ENCODE data around the gene POLR1D. TPM values are rescaled to one million over a fixed set of nuclear protein-coding genes. Genes with fewer than 3 reads are reported as not detected.

Gene POLR1D
- total RNA-seq, 1 experiment from 2014 or later, result 198 TPM

DNA sequence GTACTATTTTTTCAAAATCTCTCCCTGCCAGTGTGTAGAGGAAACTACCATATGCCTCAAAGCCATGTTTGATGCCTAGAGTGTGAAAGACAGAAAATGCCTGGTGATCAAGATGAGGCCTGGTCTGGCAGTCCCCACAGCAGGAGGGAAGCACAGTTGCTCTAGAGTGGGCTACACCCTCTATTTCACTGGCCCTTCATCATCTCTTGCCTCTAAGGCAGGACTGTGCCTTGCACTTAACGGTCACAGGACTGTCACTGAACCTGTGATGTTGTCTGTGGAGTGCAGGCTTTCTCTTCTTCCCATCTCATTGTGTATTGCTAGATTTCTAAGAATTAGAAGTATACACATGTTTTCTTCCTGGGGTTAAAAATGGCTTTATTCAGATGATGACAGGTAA, 16.3 kb downstream of the POLR1D start (continued):
- TF ChIP-seq, protein P1, sequence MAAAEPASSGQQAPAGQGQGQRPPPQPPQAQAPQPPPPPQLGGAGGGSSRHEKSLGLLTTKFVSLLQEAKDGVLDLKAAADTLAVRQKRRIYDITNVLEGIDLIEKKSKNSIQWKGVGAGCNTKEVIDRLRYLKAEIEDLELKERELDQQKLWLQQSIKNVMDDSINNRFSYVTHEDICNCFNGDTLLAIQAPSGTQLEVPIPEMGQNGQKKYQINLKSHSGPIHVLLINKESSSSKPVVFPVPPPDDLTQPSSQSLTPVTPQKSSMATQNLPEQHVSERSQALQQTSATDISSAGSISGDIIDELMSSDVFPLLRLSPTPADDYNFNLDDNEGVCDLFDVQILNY (CRISPR knock-in tag; IDR thresholded peaks at IDR 0.05), result no peak
- no peak for TF ChIP-seq JUN (CRISPR knock-in tag; IDR thresholded peaks at IDR 0.05)
- TF ChIP-seq EMX1 (CRISPR knock-in tag; IDR thresholded peaks at IDR 0.05), result no peak
- TF ChIP-seq, protein P2, sequence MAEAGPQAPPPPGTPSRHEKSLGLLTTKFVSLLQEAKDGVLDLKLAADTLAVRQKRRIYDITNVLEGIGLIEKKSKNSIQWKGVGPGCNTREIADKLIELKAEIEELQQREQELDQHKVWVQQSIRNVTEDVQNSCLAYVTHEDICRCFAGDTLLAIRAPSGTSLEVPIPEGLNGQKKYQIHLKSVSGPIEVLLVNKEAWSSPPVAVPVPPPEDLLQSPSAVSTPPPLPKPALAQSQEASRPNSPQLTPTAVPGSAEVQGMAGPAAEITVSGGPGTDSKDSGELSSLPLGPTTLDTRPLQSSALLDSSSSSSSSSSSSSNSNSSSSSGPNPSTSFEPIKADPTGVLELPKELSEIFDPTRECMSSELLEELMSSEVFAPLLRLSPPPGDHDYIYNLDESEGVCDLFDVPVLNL (CRISPR knock-in tag; IDR thresholded peaks at IDR 0.05; ENCODE audit: borderline replicate concordance, low read depth), result no peak
- TF ChIP-seq, protein P3, sequence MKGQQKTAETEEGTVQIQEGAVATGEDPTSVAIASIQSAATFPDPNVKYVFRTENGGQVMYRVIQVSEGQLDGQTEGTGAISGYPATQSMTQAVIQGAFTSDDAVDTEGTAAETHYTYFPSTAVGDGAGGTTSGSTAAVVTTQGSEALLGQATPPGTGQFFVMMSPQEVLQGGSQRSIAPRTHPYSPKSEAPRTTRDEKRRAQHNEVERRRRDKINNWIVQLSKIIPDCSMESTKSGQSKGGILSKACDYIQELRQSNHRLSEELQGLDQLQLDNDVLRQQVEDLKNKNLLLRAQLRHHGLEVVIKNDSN (CRISPR knock-in tag; IDR thresholded peaks at IDR 0.05), result no peak
- TF ChIP-seq ZNF121 (CRISPR knock-in tag; IDR thresholded peaks at IDR 0.05), result no peak
- TF ChIP-seq, protein P4, sequence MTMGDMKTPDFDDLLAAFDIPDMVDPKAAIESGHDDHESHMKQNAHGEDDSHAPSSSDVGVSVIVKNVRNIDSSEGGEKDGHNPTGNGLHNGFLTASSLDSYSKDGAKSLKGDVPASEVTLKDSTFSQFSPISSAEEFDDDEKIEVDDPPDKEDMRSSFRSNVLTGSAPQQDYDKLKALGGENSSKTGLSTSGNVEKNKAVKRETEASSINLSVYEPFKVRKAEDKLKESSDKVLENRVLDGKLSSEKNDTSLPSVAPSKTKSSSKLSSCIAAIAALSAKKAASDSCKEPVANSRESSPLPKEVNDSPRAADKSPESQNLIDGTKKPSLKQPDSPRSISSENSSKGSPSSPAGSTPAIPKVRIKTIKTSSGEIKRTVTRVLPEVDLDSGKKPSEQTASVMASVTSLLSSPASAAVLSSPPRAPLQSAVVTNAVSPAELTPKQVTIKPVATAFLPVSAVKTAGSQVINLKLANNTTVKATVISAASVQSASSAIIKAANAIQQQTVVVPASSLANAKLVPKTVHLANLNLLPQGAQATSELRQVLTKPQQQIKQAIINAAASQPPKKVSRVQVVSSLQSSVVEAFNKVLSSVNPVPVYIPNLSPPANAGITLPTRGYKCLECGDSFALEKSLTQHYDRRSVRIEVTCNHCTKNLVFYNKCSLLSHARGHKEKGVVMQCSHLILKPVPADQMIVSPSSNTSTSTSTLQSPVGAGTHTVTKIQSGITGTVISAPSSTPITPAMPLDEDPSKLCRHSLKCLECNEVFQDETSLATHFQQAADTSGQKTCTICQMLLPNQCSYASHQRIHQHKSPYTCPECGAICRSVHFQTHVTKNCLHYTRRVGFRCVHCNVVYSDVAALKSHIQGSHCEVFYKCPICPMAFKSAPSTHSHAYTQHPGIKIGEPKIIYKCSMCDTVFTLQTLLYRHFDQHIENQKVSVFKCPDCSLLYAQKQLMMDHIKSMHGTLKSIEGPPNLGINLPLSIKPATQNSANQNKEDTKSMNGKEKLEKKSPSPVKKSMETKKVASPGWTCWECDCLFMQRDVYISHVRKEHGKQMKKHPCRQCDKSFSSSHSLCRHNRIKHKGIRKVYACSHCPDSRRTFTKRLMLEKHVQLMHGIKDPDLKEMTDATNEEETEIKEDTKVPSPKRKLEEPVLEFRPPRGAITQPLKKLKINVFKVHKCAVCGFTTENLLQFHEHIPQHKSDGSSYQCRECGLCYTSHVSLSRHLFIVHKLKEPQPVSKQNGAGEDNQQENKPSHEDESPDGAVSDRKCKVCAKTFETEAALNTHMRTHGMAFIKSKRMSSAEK (CRISPR knock-in tag; IDR thresholded peaks at IDR 0.05; ENCODE audit: borderline replicate concordance), result no peak
- TF ChIP-seq, protein P5, sequence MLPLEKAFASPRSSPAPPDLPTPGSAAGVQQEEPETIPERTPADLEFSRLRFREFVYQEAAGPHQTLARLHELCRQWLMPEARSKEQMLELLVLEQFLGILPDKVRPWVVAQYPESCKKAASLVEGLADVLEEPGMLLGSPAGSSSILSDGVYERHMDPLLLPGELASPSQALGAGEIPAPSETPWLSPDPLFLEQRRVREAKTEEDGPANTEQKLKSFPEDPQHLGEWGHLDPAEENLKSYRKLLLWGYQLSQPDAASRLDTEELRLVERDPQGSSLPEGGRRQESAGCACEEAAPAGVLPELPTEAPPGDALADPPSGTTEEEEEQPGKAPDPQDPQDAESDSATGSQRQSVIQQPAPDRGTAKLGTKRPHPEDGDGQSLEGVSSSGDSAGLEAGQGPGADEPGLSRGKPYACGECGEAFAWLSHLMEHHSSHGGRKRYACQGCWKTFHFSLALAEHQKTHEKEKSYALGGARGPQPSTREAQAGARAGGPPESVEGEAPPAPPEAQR (CRISPR knock-in tag; IDR thresholded peaks at IDR 0.05), result no peak
- TF ChIP-seq GTF2I (CRISPR knock-in tag; conservative IDR thresholded peaks at IDR 0.05), result no peak
- TF ChIP-seq, protein P6, sequence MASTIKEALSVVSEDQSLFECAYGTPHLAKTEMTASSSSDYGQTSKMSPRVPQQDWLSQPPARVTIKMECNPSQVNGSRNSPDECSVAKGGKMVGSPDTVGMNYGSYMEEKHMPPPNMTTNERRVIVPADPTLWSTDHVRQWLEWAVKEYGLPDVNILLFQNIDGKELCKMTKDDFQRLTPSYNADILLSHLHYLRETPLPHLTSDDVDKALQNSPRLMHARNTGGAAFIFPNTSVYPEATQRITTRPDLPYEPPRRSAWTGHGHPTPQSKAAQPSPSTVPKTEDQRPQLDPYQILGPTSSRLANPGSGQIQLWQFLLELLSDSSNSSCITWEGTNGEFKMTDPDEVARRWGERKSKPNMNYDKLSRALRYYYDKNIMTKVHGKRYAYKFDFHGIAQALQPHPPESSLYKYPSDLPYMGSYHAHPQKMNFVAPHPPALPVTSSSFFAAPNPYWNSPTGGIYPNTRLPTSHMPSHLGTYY (CRISPR knock-in tag; IDR thresholded peaks at IDR 0.05), result no peak
- TF ChIP-seq JAZF1 (CRISPR knock-in tag; IDR thresholded peaks at IDR 0.05), result no peak
- TF ChIP-seq TEAD1 (CRISPR knock-in tag; IDR thresholded peaks at IDR 0.05), result no peak

DNA sequence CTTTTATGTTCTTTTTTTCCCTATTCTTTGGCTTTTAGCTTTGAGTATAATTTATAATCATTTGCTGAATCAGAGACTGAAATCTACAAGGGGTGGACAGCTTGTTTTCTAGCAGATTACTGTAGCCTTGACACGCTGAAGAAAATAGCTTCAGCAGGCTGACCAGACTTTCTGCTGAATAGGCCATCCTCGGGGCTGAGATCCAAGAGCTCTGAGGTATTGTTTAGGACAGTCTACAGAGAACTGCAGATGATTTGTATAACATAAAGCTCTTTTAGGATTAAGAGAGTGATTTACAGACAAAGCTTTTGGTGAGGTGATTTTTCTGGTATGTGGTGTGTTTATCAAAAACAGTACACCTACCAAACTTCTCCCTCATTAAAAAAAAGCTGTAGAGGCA, 16.8 kb downstream of the POLR1D start:
- POLR2A ChIA-PET, result interaction anchor here (1.1 to 1.7 kb wide), 2 partner anchors 16 to 18 kb away, joined by 3 to 7 read pairs; partner anchors contain the start of gene LNX2
- DNase-seq (ENCODE audit: low spot score) (no peak), ATAC-seq (no peak)
- Mint-ChIP-seq H3K4me1 (peaks cover 3% of the 10 kb centered on the region; the same call in 1 of the 2 replicates), H3K9me3 (no peaks in the 10 kb centered on the region), H3K27ac (no peak overlapping the region), H3K4me3 (no peak overlapping the region), H3K36me3 (no peaks in the 10 kb centered on the region), H3K27me3 (ENCODE audit: low read depth) (no peaks in the 10 kb centered on the region)
- CTCF ChIA-PET, result interaction anchor here (0.6 to 0.8 kb wide), 4 partner anchors 16 to 696 kb away, joined by 3 to 4 read pairs (median 3); no protein-coding TSS in a partner anchor
- TF ChIP-seq, protein P7, sequence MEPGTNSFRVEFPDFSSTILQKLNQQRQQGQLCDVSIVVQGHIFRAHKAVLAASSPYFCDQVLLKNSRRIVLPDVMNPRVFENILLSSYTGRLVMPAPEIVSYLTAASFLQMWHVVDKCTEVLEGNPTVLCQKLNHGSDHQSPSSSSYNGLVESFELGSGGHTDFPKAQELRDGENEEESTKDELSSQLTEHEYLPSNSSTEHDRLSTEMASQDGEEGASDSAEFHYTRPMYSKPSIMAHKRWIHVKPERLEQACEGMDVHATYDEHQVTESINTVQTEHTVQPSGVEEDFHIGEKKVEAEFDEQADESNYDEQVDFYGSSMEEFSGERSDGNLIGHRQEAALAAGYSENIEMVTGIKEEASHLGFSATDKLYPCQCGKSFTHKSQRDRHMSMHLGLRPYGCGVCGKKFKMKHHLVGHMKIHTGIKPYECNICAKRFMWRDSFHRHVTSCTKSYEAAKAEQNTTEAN (CRISPR knock-in tag; IDR thresholded peaks at IDR 0.05), result no peak
- TF ChIP-seq ELF4 (CRISPR knock-in tag; IDR thresholded peaks at IDR 0.05; ENCODE audit: low read depth) (no peak), ESRRA (CRISPR knock-in tag; IDR thresholded peaks at IDR 0.05; ENCODE audit: borderline replicate concordance) (no peak), TEAD1 (CRISPR knock-in tag; IDR thresholded peaks at IDR 0.05) (no peak), FOXJ3 (CRISPR knock-in tag; IDR thresholded peaks at IDR 0.05; ENCODE audit: borderline replicate concordance) (no peak), ZNF219 (CRISPR knock-in tag; IDR thresholded peaks at IDR 0.05; ENCODE audit: borderline replicate concordance) (no peak), JUN (CRISPR knock-in tag; IDR thresholded peaks at IDR 0.05) (no peak), RORB (CRISPR knock-in tag; IDR thresholded peaks at IDR 0.05) (no peak)
- TF ChIP-seq, protein P8, sequence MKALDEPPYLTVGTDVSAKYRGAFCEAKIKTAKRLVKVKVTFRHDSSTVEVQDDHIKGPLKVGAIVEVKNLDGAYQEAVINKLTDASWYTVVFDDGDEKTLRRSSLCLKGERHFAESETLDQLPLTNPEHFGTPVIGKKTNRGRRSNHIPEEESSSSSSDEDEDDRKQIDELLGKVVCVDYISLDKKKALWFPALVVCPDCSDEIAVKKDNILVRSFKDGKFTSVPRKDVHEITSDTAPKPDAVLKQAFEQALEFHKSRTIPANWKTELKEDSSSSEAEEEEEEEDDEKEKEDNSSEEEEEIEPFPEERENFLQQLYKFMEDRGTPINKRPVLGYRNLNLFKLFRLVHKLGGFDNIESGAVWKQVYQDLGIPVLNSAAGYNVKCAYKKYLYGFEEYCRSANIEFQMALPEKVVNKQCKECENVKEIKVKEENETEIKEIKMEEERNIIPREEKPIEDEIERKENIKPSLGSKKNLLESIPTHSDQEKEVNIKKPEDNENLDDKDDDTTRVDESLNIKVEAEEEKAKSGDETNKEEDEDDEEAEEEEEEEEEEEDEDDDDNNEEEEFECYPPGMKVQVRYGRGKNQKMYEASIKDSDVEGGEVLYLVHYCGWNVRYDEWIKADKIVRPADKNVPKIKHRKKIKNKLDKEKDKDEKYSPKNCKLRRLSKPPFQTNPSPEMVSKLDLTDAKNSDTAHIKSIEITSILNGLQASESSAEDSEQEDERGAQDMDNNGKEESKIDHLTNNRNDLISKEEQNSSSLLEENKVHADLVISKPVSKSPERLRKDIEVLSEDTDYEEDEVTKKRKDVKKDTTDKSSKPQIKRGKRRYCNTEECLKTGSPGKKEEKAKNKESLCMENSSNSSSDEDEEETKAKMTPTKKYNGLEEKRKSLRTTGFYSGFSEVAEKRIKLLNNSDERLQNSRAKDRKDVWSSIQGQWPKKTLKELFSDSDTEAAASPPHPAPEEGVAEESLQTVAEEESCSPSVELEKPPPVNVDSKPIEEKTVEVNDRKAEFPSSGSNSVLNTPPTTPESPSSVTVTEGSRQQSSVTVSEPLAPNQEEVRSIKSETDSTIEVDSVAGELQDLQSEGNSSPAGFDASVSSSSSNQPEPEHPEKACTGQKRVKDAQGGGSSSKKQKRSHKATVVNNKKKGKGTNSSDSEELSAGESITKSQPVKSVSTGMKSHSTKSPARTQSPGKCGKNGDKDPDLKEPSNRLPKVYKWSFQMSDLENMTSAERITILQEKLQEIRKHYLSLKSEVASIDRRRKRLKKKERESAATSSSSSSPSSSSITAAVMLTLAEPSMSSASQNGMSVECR (CRISPR knock-in tag; IDR thresholded peaks at IDR 0.05; ENCODE audit: borderline replicate concordance), result no peak
- TF ChIP-seq, protein P9, sequence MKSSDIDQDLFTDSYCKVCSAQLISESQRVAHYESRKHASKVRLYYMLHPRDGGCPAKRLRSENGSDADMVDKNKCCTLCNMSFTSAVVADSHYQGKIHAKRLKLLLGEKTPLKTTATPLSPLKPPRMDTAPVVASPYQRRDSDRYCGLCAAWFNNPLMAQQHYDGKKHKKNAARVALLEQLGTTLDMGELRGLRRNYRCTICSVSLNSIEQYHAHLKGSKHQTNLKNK (CRISPR knock-in tag; IDR thresholded peaks at IDR 0.05), result no peak
